Upper lobe of right lung (tissue), 1 donor: ENCODE measurements around the gene SERPINB5. TPM values are rescaled to one million over a fixed set of nuclear protein-coding genes. Genes with fewer than 3 reads are reported as not detected.
A peak's percentile ranks its signal among the peaks of the same experiment; 100 is the strongest.

ENCODE experiments used
- ATAC-seq: fragments of 200-7000 bp; cut with Tn5 transposase; one replicate; pipeline ENCODE4 v1.9.1; 2020; ENCODE audit warnings: mild to moderate bottlenecking, moderate library complexity
- DNase-seq: peaks from one replicate; pipeline ENCODE4 v3.0.0-alpha.2; 2020
- H3K27ac ChIP-seq: fragments of 200-600 bp; one replicate; pipeline ENCODE4 v1.8.0; 2022
- H3K27me3 ChIP-seq: fragments of 200-600 bp; one replicate; pipeline ENCODE4 v1.8.0; 2022; ENCODE audit warnings: mild to moderate bottlenecking
- H3K36me3 ChIP-seq: fragments of 200-600 bp; one replicate; pipeline ENCODE4 v1.8.0; 2022
- H3K4me1 ChIP-seq: fragments of 200-600 bp; one replicate; pipeline ENCODE4 v1.8.0; 2022
- H3K4me3 ChIP-seq: fragments of 200-600 bp; one replicate; pipeline ENCODE4 v1.8.0; 2022; ENCODE audit warnings: mild to moderate bottlenecking
- H3K9me3 ChIP-seq: fragments of 200-600 bp; one replicate; pipeline ENCODE4 v1.8.0; 2022
- intact Hi-C: fragments of 100-400 bp; cut with DNase I; formaldehyde crosslinking; loops from one replicate; pipeline ENCODE4 v1.11.0; 2022
- total RNA-seq: library from RNA; stranded (reverse); fragmentation: NEBNext Ultra II Directional; extraction: Animal tissue kit (Norgen Biotek cat#: 25700); gene quantifications from one replicate; pipeline ENCODE4 v1.2.1, GENCODE V29; 2021
- TF ChIP-seq, protein P1 (sequence below): fragments of 200-600 bp; IDR thresholded peaks from one replicate; pipeline ENCODE4 v1.8.0; 2022; ENCODE audit warnings: antibody characterized with exemption
- donor health status: DM: no; HTN: yes; CAD: no; lungs with severe emphysema.

The SERPINB5 gene
- total RNA-seq, 1 donor from 2014 or later: 0.55 TPM

DNA sequence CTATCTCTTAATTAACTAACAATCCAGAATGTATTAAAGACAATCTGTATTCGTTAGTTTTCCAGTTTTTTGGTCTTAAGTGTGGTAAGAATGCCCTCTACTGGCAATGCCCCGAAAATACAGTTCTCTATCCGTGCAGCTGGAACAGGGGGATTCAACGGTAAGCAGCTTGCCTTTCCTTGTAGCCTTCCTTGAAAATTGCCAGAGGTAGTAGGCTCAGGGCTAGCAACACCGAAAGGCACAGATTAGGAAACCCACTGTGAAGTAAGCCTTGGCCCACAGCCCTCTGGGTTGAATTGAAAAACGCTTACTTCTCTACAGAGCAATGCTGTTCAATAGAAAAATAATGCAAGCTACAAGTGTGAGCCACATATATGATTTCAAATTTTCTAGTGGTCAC, 37.4 kb upstream of the SERPINB5 start:
- H3K27me3 ChIP-seq: no peaks in the 10 kb centered on the region

DNA sequence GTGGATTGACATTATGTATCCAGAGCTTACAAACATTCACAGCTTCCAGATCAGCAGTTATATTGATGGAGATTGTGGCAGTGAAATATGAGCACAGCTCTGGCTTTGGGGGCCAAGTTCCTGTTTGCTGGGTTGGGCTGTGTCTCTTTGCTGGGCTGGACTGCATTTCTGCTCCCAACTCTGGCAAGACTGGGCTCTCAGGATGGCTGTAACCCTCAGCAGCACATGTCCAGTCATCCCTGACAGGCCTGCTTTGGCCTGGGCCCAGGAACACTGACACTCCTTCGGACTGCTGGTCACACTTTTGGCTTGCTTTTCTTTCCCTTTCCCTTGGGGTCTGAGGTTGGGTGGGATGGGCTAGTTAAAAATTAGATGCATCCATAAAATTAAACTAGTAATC, 36.5 kb upstream of the SERPINB5 start:
- H3K9me3 ChIP-seq: no peaks in the 10 kb centered on the region
- DNase-seq (no peak), ATAC-seq (no peak)
- no peak overlapping the region for H3K27ac ChIP-seq
- H3K4me1 ChIP-seq: no peaks in the 10 kb centered on the region
- H3K27me3 ChIP-seq: no peaks in the 10 kb centered on the region
- intact Hi-C loops: no loop called here
- no peaks in the 10 kb centered on the region for H3K36me3 ChIP-seq
- TF ChIP-seq, protein P1, sequence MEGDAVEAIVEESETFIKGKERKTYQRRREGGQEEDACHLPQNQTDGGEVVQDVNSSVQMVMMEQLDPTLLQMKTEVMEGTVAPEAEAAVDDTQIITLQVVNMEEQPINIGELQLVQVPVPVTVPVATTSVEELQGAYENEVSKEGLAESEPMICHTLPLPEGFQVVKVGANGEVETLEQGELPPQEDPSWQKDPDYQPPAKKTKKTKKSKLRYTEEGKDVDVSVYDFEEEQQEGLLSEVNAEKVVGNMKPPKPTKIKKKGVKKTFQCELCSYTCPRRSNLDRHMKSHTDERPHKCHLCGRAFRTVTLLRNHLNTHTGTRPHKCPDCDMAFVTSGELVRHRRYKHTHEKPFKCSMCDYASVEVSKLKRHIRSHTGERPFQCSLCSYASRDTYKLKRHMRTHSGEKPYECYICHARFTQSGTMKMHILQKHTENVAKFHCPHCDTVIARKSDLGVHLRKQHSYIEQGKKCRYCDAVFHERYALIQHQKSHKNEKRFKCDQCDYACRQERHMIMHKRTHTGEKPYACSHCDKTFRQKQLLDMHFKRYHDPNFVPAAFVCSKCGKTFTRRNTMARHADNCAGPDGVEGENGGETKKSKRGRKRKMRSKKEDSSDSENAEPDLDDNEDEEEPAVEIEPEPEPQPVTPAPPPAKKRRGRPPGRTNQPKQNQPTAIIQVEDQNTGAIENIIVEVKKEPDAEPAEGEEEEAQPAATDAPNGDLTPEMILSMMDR: no peak
- no peak overlapping the region for H3K4me3 ChIP-seq

More for the DNA sequence above, 37.4 kb upstream of the SERPINB5 start:
- no peak for DNase-seq
- H3K36me3 ChIP-seq: no peaks in the 10 kb centered on the region
- peak; percentile 85 for ATAC-seq
- H3K4me3 ChIP-seq: no peak overlapping the region
- H3K4me1 ChIP-seq: no peaks in the 10 kb centered on the region
- intact Hi-C loops: loop anchor here (10.0 kb wide), 1 partner anchor 305 kb away; no protein-coding TSS in a partner anchor
- no peaks in the 10 kb centered on the region for H3K9me3 ChIP-seq
- TF ChIP-seq, protein P1: peak; percentile 83
- H3K27ac ChIP-seq: no peak overlapping the region

DNA sequence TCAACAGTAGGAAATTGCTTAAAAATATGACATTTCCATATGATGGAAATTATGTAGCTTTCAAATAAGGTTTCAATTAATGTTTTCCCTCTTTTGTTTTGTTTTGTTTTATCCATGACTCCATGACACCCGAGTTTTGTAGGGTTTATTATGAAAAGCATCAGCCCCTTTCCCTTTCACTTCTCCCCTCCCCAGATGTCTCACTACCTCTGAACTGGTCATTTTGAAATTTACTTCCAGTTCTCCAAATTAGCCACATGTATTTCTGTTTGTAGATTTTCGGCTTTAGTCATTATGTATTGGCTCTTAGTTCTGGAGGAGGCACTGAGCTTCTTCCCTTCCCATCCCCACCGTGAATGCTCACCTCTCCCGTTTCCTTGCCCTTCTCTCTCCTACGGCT, 35.9 kb upstream of the SERPINB5 start:
- peak; percentile 39 for ATAC-seq
- H3K9me3 ChIP-seq: no peaks in the 10 kb centered on the region
- H3K4me1 ChIP-seq: no peaks in the 10 kb centered on the region
- TF ChIP-seq, protein P1: no peak
- intact Hi-C loops: no loop called here
- no peaks in the 10 kb centered on the region for H3K27me3 ChIP-seq
- no peak overlapping the region for H3K27ac ChIP-seq
- H3K36me3 ChIP-seq: no peaks in the 10 kb centered on the region
- DNase-seq: no peak
- no peak overlapping the region for H3K4me3 ChIP-seq

DNA sequence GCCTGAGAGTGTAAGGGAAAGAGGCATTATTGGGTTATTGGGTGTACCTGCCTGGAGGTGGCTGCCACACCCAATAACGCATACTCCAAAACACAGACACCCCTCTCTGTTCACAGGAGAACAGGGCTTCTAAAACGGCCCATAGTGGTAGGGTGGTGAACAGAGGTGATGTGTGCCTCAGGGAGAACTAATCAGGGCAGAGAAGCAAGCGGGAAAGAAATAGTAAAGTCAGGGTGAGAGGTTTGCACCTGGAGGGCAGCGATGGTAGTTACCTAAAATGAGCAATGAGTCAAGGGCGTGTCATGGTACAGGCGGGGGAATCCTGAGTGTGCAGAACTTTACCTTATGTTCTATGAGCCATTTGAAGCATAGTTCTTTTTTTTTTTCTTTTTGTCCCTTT, 32.9 kb upstream of the SERPINB5 start:
- TF ChIP-seq, protein P1: no peak
- Histone ChIP-seq H3K27me3 (no peaks in the 10 kb centered on the region), H3K4me1 (no peaks in the 10 kb centered on the region), H3K27ac (no peak overlapping the region), H3K36me3 (no peaks in the 10 kb centered on the region), H3K9me3 (no peaks in the 10 kb centered on the region), H3K4me3 (no peak overlapping the region)
- no peak for DNase-seq
- intact Hi-C loops: no loop called here
- no peak for ATAC-seq

DNA sequence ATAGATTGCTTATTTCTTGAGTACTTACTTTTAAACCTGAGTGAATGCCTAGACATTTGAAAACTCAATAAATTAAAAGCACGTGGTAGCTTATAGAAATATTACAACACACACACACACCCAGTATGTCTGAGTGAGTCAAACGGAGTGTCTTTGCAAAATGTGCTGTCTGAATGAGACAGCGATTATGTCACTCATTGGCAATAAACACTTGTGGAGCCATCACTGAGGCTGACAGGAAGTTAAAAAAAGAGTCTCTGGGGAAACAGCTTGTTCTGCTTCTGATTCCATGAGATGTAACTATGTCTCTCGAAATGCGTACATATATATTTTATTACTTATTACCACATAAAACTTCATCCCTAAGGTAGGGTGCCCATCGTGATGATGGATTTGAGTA, 32.2 kb upstream of the SERPINB5 start:
- no peak overlapping the region for H3K4me3 ChIP-seq
- H3K27me3 ChIP-seq: no peaks in the 10 kb centered on the region
- TF ChIP-seq, protein P1: no peak
- no peaks in the 10 kb centered on the region for H3K9me3 ChIP-seq
- no peaks in the 10 kb centered on the region for H3K4me1 ChIP-seq
- intact Hi-C loops: no loop called here
- H3K36me3 ChIP-seq: no peaks in the 10 kb centered on the region
- ATAC-seq: peak; percentile 80
- H3K27ac ChIP-seq: peak overlapping the region; percentile 7
- no peak for DNase-seq

DNA sequence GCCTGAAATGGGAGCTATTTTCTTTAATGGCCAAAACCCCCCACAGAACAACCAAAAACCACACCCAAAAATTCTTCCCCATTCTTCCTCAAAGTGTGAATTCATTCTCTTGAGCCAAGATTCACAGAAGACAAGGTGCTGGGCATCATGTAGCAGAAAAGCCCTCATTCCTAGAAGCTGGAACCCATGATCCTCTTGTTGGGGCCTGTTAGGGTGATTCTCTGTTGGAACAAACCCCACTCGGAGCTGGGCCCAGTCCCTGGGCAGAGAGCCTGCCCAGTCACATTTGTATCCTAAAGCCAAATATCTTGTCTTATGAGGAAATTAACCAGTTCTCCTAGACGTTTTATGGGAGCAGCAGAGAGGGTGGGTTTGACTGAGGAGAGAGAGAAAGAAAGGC, 31.7 kb upstream of the SERPINB5 start:
- Histone ChIP-seq H3K4me3 (no peak overlapping the region), H3K27me3 (no peaks in the 10 kb centered on the region), H3K9me3 (no peaks in the 10 kb centered on the region), H3K27ac (peak overlapping the region; percentile 7), H3K36me3 (no peaks in the 10 kb centered on the region), H3K4me1 (no peaks in the 10 kb centered on the region)
- no peak for DNase-seq
- intact Hi-C loops: no loop called here
- TF ChIP-seq, protein P1: no peak
- ATAC-seq: no peak
